ENCODE data around the gene ADAMTS17. TPM values are rescaled to one million over a fixed set of nuclear protein-coding genes. Genes with fewer than 3 reads are reported as not detected.

The ADAMTS17 gene
- total RNA-seq, 1 experiment from 2014 or later, result 1.8 TPM

GRCh38 chr15:99929266-99929665 lies 412.5 kb downstream of the ADAMTS17 start:
- ChIA-PET POLR2A (interaction anchor here (1.0 kb wide), 1 partner anchor 54 kb away, joined by 3 read pairs; no protein-coding TSS in a partner anchor), CTCF (interaction anchor here (0.8 to 4.2 kb wide), 15 partner anchors 42 to 944 kb away, joined by 3 to 42 read pairs (median 4); partner anchors contain the start of gene ADAMTS17)
- Mint-ChIP-seq H3K36me3 (no peaks in the 10 kb centered on the region), H3K27me3 (ENCODE audit: low read depth) (peaks cover 31% of the 10 kb centered on the region), H3K27ac (no peak overlapping the region), H3K4me1 (peaks cover 31% of the 10 kb centered on the region), H3K9me3 (no peaks in the 10 kb centered on the region), H3K4me3 (peak overlapping the region; percentile 81)
- DNase-seq (ENCODE audit: low spot score), result peak; percentile 42
- TF ChIP-seq ZNF425 (CRISPR knock-in tag; conservative IDR thresholded peaks at IDR 0.05) (no peak), ZNF423 (CRISPR knock-in tag; IDR thresholded peaks at IDR 0.05) (0 out of 2 replicates have a peak, but pooled peaks have one; percentile 15)
- peak; percentile 71 for ATAC-seq

DNA sequence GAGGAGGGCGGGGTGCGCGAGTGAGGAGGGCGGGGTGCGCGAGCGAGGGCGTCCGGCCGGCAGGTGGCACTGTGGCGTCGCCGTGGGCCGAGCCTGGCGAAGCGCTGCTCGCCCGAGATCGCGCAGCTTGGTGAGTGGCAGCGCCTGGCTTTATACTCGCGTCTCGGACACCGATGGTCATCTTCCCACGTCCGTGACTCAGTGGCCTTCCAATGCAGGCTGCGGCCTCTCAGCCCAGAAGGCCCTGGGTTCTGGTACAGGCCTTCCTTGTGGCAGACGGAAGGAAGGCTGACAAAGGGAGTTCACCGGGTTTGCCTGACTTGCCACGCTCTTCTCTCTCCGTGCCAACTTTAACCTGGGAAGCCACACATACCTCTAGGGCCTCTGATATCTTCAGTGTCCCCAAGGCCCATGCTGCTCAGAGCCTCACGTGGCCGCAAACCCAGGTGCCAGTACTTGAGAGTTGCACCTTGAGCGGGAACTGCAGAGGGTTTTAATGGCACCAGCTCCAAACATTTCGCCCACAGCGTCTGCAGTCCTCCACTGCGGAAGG lies 413.3 kb downstream of the ADAMTS17 start:
- DNase-seq (ENCODE audit: low spot score) (peak; percentile 55), ATAC-seq (peak; percentile 13)
- TF ChIP-seq, protein P1, sequence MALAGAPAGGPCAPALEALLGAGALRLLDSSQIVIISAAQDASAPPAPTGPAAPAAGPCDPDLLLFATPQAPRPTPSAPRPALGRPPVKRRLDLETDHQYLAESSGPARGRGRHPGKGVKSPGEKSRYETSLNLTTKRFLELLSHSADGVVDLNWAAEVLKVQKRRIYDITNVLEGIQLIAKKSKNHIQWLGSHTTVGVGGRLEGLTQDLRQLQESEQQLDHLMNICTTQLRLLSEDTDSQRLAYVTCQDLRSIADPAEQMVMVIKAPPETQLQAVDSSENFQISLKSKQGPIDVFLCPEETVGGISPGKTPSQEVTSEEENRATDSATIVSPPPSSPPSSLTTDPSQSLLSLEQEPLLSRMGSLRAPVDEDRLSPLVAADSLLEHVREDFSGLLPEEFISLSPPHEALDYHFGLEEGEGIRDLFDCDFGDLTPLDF (CRISPR knock-in tag; IDR thresholded peaks at IDR 0.05), result no peak
- TF ChIP-seq ZNF416 (CRISPR knock-in tag; IDR thresholded peaks at IDR 0.05), result no peak
- TF ChIP-seq ARID4B (CRISPR knock-in tag; IDR thresholded peaks at IDR 0.05; ENCODE audit: borderline replicate concordance), result no peak
- no peak for TF ChIP-seq USF2 (CRISPR knock-in tag; IDR thresholded peaks at IDR 0.05)
- 0 out of 2 replicates have a peak, but pooled peaks have one; percentile 42 for TF ChIP-seq HMGXB4 (CRISPR knock-in tag; IDR thresholded peaks at IDR 0.05)
- no peak for TF ChIP-seq ESRRA (CRISPR knock-in tag; IDR thresholded peaks at IDR 0.05; ENCODE audit: borderline replicate concordance)
- TF ChIP-seq SP1 (CRISPR knock-in tag; conservative IDR thresholded peaks at IDR 0.05), result peak; percentile 53
- TF ChIP-seq ZNF423 (CRISPR knock-in tag; IDR thresholded peaks at IDR 0.05), result no peak
- 0 out of 2 replicates have a peak, but pooled peaks have one; percentile 49 for TF ChIP-seq ETV6 (CRISPR knock-in tag; IDR thresholded peaks at IDR 0.05)
- TF ChIP-seq ZNF232 (CRISPR knock-in tag; IDR thresholded peaks at IDR 0.05), result no peak
- no peak for TF ChIP-seq NFE2L1 (CRISPR knock-in tag; IDR thresholded peaks at IDR 0.05)
- TF ChIP-seq FOXP1 (CRISPR knock-in tag; IDR thresholded peaks at IDR 0.05; ENCODE audit: borderline replicate concordance), result peak; percentile 50; the same call in 1 of the 2 replicates
- peak; percentile 49 for TF ChIP-seq CTCF (IDR thresholded peaks at IDR 0.05)
- TF ChIP-seq TCF7 (CRISPR knock-in tag; IDR thresholded peaks at IDR 0.05; ENCODE audit: low read depth), result no peak
- peak; percentile 58; the same call in 1 of the 2 replicates for TF ChIP-seq ZNF671 (CRISPR knock-in tag; IDR thresholded peaks at IDR 0.05)
- TF ChIP-seq, protein P2, sequence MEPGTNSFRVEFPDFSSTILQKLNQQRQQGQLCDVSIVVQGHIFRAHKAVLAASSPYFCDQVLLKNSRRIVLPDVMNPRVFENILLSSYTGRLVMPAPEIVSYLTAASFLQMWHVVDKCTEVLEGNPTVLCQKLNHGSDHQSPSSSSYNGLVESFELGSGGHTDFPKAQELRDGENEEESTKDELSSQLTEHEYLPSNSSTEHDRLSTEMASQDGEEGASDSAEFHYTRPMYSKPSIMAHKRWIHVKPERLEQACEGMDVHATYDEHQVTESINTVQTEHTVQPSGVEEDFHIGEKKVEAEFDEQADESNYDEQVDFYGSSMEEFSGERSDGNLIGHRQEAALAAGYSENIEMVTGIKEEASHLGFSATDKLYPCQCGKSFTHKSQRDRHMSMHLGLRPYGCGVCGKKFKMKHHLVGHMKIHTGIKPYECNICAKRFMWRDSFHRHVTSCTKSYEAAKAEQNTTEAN (CRISPR knock-in tag; IDR thresholded peaks at IDR 0.05), result no peak
- no peak for TF ChIP-seq NFATC4 (CRISPR knock-in tag; IDR thresholded peaks at IDR 0.05)
- no peak for TF ChIP-seq FOXK1 (CRISPR knock-in tag; IDR thresholded peaks at IDR 0.05)
- Mint-ChIP-seq H3K9me3 (no peaks in the 10 kb centered on the region), H3K4me1 (peaks cover 31% of the 10 kb centered on the region), H3K36me3 (no peaks in the 10 kb centered on the region), H3K27ac (no peak overlapping the region), H3K27me3 (ENCODE audit: low read depth) (peaks cover 39% of the 10 kb centered on the region), H3K4me3 (peak overlapping the region; percentile 81)
- ChIA-PET POLR2A (interaction anchor here (1.0 kb wide), 1 partner anchor 55 kb away, joined by 3 read pairs; no protein-coding TSS in a partner anchor), CTCF (interaction anchor here (0.7 to 4.2 kb wide), 15 partner anchors 43 to 945 kb away, joined by 3 to 42 read pairs (median 4); partner anchors contain the start of gene ADAMTS17)
